ENCODE measurements around the gene BHLHE23. TPM values are rescaled to one million over a fixed set of nuclear protein-coding genes. Genes with fewer than 3 reads are reported as not detected.

The BHLHE23 gene
- total RNA-seq, 4 donors from 2014 or later: not detected

- Histone ChIP-seq H3K27me3 (no peaks in the 10 kb centered on the region), H3K4me3 (replicated peaks in 1 of 3) (no peak overlapping the region), H3K36me3 (no peaks in the 10 kb centered on the region), H3K4me1 (peaks cover 22 to 35% of the 10 kb centered on the region in 2 donors), H3K9me3 (no peaks in the 10 kb centered on the region), H3K27ac (no peak overlapping the region)
- intact Hi-C loops (cut with DNase I): no loop called here
- TF ChIP-seq CTCF (IDR thresholded peaks at IDR 0.05) (no peak), POLR2A (IDR thresholded peaks at IDR 0.05) (no peak)
- no peak for DNase-seq
- WGBS, 2 donors: 94 to 96% methylated on average over 35 to 36 of the region's 36 CpGs
These were observed 49.3 kb downstream of the BHLHE23 start for GRCh38 chr20:62957136-62958117.

GRCh38 chr20:62956387-62957135, 50.2 kb downstream of the BHLHE23 start:
- no peak overlapping the region for H3K4me3 ChIP-seq (replicated peaks in 1 of 3)
- H3K36me3 ChIP-seq: no peaks in the 10 kb centered on the region
- H3K27ac ChIP-seq: no peak overlapping the region
- TF ChIP-seq POLR2A (IDR thresholded peaks at IDR 0.05) (no peak), CTCF (IDR thresholded peaks at IDR 0.05) (no peak)
- H3K9me3 ChIP-seq: no peaks in the 10 kb centered on the region
- DNase-seq: no peak
- WGBS, 2 donors: 96 to 97% methylated on average over 18 to 22 of the region's 25 CpGs
- H3K27me3 ChIP-seq: no peaks in the 10 kb centered on the region
- intact Hi-C loops (cut with DNase I): no loop called here
- peaks cover 27 to 38% of the 10 kb centered on the region in 2 donors for H3K4me1 ChIP-seq

Other genes with a start within 250 kb of the BHLHE23 start
- gene MRGBP, start 210.5 kb downstream of the BHLHE23 start, total RNA-seq: 10 to 100 TPM in 3 of 4 donors, 1 to 10 TPM in 1; 9.9 to 14.6 (median 12.4) TPM
- 10 to 100 TPM; 50.0 to 67.6 (median 63.7) TPM for gene OGFR, start 202.1 kb downstream of the BHLHE23 start, total RNA-seq
- 100 to 1,000 TPM in 1 of 4 donors, 10 to 100 TPM in 2, 1 to 10 TPM in 1; 5.3 to 113 (median 62.8) TPM for gene COL9A3, start 189.9 kb downstream of the BHLHE23 start, total RNA-seq
- 10 to 100 TPM; 15.3 to 26.6 (median 20.6) TPM for gene TCFL5, start 145.1 kb downstream of the BHLHE23 start, total RNA-seq
- gene DIDO1, start 80.5 kb downstream of the BHLHE23 start, total RNA-seq: 10 to 100 TPM; 67.7 to 92.9 (median 72.2) TPM
- gene GID8, start 68.8 kb downstream of the BHLHE23 start, total RNA-seq: 10 to 100 TPM; 30.3 to 38.5 (median 34.5) TPM
- gene SLC17A9, start 54.3 kb downstream of the BHLHE23 start, total RNA-seq: 1 to 10 TPM in 2 of 4 donors, under 1 TPM in 2; 0.68 to 1.6 (median 1.00) TPM
- 10 to 100 TPM; 41.3 to 54.2 (median 43.4) TPM for gene YTHDF1, start 209.2 kb upstream of the BHLHE23 start, total RNA-seq
- not detected for gene BIRC7, start 228.9 kb upstream of the BHLHE23 start, total RNA-seq
- gene NKAIN4, start 247.5 kb upstream of the BHLHE23 start, total RNA-seq: 1 to 10 TPM in 1 of 4 donors, under 1 TPM in 2, not detected in 1; 0.45 to 5.5 (median 0.67) TPM

All from thyroid gland (tissue), 4 donors.